HS-27A (cell line): ENCODE results near the gene CELF4.

ENCODE experiments used
- DNase-seq: peaks from one replicate; pipeline ENCODE4 v3.0.0-alpha.2; 2012; ENCODE audit warnings: low read depth, missing footprints

CELF4 gene

GRCh38 chr18:37412333-37412732 lies 153.3 kb downstream of the CELF4 start:
- DNase-seq: no peak

GRCh38 chr18:37409878-37410277 lies 155.7 kb downstream of the CELF4 start:
- no peak for DNase-seq

- DNase-seq: no peak
Observed at GRCh38 chr18:37408676-37409265, 156.8 kb downstream of the CELF4 start.

GRCh38 chr18:37407571-37407970 lies 158.0 kb downstream of the CELF4 start:
- no peak for DNase-seq

GRCh38 chr18:37405772-37406171 lies 159.8 kb downstream of the CELF4 start:
- DNase-seq: no peak

- DNase-seq: no peak
Observed at GRCh38 chr18:37405229-37405628, 160.4 kb downstream of the CELF4 start.

GRCh38 chr18:37403788-37404187 lies 161.8 kb downstream of the CELF4 start:
- no peak for DNase-seq

GRCh38 chr18:37403100-37403781 lies 162.4 kb downstream of the CELF4 start:
- peak; percentile 84 for DNase-seq

- DNase-seq: no peak
Observed at GRCh38 chr18:37402735-37403099, 162.9 kb downstream of the CELF4 start.

GRCh38 chr18:37400802-37401201 lies 164.8 kb downstream of the CELF4 start:
- DNase-seq: no peak

GRCh38 chr18:37398248-37398920 lies 167.2 kb downstream of the CELF4 start:
- DNase-seq: no peak

GRCh38 chr18:37397814-37398213 lies 167.8 kb downstream of the CELF4 start:
- DNase-seq: no peak

- no peak for DNase-seq
Observed at GRCh38 chr18:37396971-37397720, 168.5 kb downstream of the CELF4 start.

GRCh38 chr18:37395631-37396030 lies 170.0 kb downstream of the CELF4 start:
- DNase-seq: no peak

GRCh38 chr18:37395138-37395537 lies 170.5 kb downstream of the CELF4 start:
- DNase-seq: no peak

- no peak for DNase-seq
Observed at GRCh38 chr18:37394610-37394965, 171.0 kb downstream of the CELF4 start.

- DNase-seq: peak; percentile 75
Observed at GRCh38 chr18:37393945-37394609, 171.5 kb downstream of the CELF4 start.

- no peak for DNase-seq
Observed at GRCh38 chr18:37393221-37393827, 172.3 kb downstream of the CELF4 start.

- DNase-seq: no peak
Observed at GRCh38 chr18:37392648-37393047, 172.9 kb downstream of the CELF4 start.

- no peak for DNase-seq
Observed at GRCh38 chr18:37391698-37392548, 173.7 kb downstream of the CELF4 start.

GRCh38 chr18:37391156-37391555 lies 174.4 kb downstream of the CELF4 start:
- DNase-seq: no peak
